Mucosa of descending colon (tissue), 3 donors: Measurements from ENCODE around the gene STEAP1B. TPM values are rescaled to one million over a fixed set of nuclear protein-coding genes. Genes with fewer than 3 reads are reported as not detected.

Experiments
- ATAC-seq: fragments of 200-7000 bp; cut with Tn5 transposase; one replicate; pipeline ENCODE4 v1.9.1; 2020; ENCODE audit warnings: mild to moderate bottlenecking, moderate library complexity
- DNase-seq, 3 donors: peaks; one replicate each; pipeline ENCODE4 v3.0.0-alpha.2; 2020
- H3K36me3 ChIP-seq: fragments of 200-600 bp; one replicate; pipeline ENCODE4 v1.8.0; 2021; ENCODE audit warnings: low read depth, mild to moderate bottlenecking
- H3K4me1 ChIP-seq: fragments of 200-600 bp; one replicate; pipeline ENCODE4 v1.8.0; 2021; ENCODE audit warnings: low read depth, mild to moderate bottlenecking
- H3K4me3 ChIP-seq: fragments of 200-600 bp; one replicate; pipeline ENCODE4 v1.8.0; 2021; ENCODE audit warnings: mild to moderate bottlenecking
- H3K9me3 ChIP-seq: fragments of 200-600 bp; one replicate; pipeline ENCODE4 v1.8.0; 2021; ENCODE audit warnings: mild to moderate bottlenecking
- intact Hi-C, 2 donors: fragments of 100-400 bp; cut with DNase I in 1 of 2; cut with micrococcal nuclease in 1 of 2; formaldehyde crosslinking; loops; one replicate each; pipeline versions ENCODE4 v1.11.0 to v1.11.1; 2022; cut with DNase I, micrococcal nuclease
- total RNA-seq, 3 donors: library from RNA; stranded (reverse); fragmentation: NEBNext Ultra II Directional in 2 of 3; extraction: Animal tissue kit (Norgen Biotek cat#: 25700) in 2 of 3; gene quantifications; one replicate each; pipeline versions ENCODE4 v1.2.1 to v1.2.4, GENCODE V29; 2021 to 2023
- TF ChIP-seq, protein P1 (sequence below): fragments of 200-600 bp; IDR thresholded peaks from one replicate; pipeline ENCODE4 v1.8.0; 2022; ENCODE audit warnings: antibody characterized with exemption, mild to moderate bottlenecking
- donor health status: DM: no; HTN: no; CAD: no; lungs with moderate emphysema.
- donor health status: DM: no; HTN: no; CAD: no.
- donor health status: DM: no; HTN: yes; CAD: no.

STEAP1B gene
- total RNA-seq, 3 donors from 2014 or later: 0.77 to 1.0 TPM; not detected in 1

DNA sequence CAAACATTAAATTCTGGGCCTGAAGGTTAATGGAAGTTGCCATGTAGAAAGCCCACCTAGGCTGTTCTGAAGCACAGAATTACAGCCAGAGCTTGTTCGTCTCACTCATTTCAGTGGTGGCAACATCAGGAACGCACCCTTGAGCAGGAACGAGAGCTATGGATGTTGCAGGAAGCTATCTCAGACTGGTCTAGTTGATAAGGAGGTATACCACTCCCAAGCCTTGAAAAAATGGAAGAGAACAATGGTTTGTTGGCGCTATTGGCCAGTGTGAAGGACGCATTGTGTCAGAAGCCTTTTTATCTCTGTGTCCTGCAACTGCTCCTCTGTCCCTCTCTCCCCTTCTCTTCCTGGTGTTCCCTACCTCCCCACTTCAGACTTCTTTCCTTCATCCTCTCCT is 82.1 kb downstream of the STEAP1B start:
- DNase-seq: no peak
- Histone ChIP-seq H3K4me3 (no peak overlapping the region), H3K9me3 (no peaks in the 10 kb centered on the region), H3K36me3 (no peaks in the 10 kb centered on the region), H3K4me1 (no peaks in the 10 kb centered on the region)
- TF ChIP-seq, protein P1, sequence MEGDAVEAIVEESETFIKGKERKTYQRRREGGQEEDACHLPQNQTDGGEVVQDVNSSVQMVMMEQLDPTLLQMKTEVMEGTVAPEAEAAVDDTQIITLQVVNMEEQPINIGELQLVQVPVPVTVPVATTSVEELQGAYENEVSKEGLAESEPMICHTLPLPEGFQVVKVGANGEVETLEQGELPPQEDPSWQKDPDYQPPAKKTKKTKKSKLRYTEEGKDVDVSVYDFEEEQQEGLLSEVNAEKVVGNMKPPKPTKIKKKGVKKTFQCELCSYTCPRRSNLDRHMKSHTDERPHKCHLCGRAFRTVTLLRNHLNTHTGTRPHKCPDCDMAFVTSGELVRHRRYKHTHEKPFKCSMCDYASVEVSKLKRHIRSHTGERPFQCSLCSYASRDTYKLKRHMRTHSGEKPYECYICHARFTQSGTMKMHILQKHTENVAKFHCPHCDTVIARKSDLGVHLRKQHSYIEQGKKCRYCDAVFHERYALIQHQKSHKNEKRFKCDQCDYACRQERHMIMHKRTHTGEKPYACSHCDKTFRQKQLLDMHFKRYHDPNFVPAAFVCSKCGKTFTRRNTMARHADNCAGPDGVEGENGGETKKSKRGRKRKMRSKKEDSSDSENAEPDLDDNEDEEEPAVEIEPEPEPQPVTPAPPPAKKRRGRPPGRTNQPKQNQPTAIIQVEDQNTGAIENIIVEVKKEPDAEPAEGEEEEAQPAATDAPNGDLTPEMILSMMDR: no peak
- intact Hi-C loops: no loop called here
- ATAC-seq: no peak

DNA sequence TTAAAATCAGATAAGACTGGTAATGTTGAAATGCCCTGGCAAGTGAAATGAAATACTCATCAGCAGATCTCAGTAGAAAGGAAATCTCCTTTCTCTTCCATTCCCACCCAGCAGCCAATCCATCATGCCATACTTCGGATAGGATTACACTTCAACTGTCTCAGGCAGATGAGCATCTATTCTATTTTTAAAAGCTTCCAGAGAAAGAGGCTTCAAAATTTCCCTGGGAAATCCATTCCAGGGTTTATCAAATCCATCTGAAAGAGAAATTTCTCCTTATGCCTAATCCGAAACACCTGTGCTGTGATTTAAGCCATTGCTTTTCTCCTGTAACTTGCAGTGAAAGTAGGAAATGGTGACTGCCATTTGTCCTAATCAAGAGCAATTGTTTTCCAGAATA is 82.6 kb downstream of the STEAP1B start:
- no peaks in the 10 kb centered on the region for H3K4me1 ChIP-seq
- ATAC-seq: no peak
- no peaks in the 10 kb centered on the region for H3K36me3 ChIP-seq
- no peaks in the 10 kb centered on the region for H3K9me3 ChIP-seq
- DNase-seq: no peak
- intact Hi-C loops: no loop called here
- no peak overlapping the region for H3K4me3 ChIP-seq
- TF ChIP-seq, protein P1: no peak

DNA sequence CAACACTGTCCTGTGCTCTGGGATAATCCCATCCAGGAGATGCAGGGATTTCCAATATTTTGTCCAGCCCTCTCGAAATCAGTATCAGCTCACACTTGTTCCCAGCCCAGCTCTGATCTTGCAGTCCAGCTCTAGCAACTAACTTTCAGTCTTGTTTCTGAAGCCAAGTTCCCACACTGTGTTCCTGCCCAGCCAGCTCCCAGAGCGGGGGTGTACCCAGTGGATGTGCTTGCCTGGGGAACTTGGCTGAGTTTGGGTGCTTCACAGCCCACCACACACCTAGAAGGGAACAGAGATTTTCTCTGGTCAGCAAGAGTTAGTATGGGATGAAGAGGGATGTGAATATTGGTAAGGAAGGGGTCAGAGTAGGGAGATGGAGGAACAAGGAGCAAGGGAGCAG is 85.6 kb downstream of the STEAP1B start:
- no peaks in the 10 kb centered on the region for H3K4me1 ChIP-seq
- H3K9me3 ChIP-seq: no peaks in the 10 kb centered on the region
- H3K36me3 ChIP-seq: no peaks in the 10 kb centered on the region
- no peak for ATAC-seq
- no peak overlapping the region for H3K4me3 ChIP-seq
- TF ChIP-seq, protein P1: no peak
- intact Hi-C loops: no loop called here
- no peak for DNase-seq

DNA sequence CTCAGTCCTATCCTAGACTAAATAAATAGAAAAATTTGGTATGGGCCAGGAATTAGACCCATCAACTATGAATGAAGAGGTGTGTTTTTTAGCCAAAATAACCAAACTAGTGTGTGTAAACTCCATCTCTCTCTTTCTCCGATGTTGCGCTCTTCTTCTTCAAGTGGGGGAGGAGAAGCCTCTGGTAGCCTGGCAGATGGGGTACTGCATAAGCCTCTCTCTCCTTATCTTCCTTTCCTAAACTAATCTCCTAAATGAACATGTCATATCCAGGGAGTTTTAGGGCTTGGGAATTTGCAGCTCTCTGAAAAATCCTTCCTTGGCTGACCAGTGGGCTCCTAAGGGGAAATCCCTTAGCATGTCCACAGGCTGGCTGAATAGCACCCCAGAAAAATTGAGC is 86.8 kb downstream of the STEAP1B start:
- intact Hi-C loops: no loop called here
- Histone ChIP-seq H3K9me3 (no peaks in the 10 kb centered on the region), H3K36me3 (no peaks in the 10 kb centered on the region), H3K4me3 (no peak overlapping the region), H3K4me1 (no peaks in the 10 kb centered on the region)
- ATAC-seq: no peak
- no peak for DNase-seq
- TF ChIP-seq, protein P1: no peak

DNA sequence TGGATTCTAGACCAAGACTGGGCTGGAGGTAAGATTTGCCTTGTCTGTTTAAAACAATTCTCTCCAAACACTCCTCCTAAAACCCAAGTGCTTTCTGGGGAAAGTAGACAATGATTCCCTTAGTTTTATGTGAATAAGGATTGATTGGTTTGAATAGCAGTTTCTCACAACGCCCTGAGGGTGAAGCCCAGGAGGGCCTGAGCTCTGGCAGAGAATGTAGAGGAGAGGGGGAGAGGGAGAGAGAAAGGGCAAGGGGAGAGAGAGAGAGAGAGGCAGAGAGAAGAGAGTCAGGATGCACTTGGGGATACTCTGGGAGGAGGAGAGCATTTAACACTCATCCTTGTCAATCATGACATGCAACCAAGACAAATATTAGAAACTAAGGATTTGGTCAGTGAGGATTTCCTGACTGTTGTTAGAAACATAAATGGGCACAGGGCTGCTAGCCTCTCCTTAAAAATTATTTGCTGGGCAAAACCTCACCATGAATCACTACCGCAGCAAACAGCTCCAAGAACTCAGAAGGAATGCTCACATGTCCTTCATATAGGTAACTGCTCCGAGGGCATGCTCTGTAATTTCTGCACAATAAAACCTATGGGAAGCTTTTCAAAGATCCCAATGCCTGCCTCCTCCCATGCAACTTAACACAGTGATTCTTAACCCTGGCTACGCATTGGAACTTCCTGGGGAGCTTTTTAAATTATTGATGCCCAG is 87.9 kb downstream of the STEAP1B start:
- intact Hi-C loops: no loop called here
- Histone ChIP-seq H3K9me3 (no peaks in the 10 kb centered on the region), H3K4me3 (no peak overlapping the region), H3K4me1 (no peaks in the 10 kb centered on the region), H3K36me3 (no peaks in the 10 kb centered on the region)
- ATAC-seq (no peak), DNase-seq (no peak)
- TF ChIP-seq, protein P1: no peak

DNA sequence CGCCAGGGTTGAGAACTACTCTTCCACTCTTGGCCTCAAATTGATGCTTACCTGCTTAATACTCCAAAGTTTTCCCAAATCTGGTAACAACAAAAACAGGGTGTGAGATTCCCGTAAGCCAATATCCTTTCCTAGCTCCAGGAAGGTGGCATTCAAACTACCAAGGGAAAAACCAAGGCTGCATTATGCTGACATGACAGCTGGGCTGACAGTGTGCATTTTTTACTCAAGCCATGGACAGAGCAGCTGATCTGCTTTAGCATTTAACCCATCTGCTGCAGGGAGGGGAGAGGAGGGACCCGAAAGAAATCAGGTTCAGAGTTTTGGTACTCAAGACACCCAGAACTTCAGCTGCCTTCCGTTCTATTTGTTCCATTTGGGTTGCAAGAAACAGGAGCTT is 93.3 kb downstream of the STEAP1B start:
- ATAC-seq: no peak
- intact Hi-C loops: no loop called here
- no peaks in the 10 kb centered on the region for H3K36me3 ChIP-seq
- no peaks in the 10 kb centered on the region for H3K4me1 ChIP-seq
- TF ChIP-seq, protein P1: no peak
- H3K9me3 ChIP-seq: no peaks in the 10 kb centered on the region
- no peak for DNase-seq
- H3K4me3 ChIP-seq: no peak overlapping the region
